ENCODE results near the gene PANK1.
"Not testable (repeated sequence)": the region's sequence is repeated elsewhere in the genome, so short reads cannot be mapped to it uniquely, and the experiment has no call there.

PANK1 gene

GRCh38 chr10:89547853-89548513 lies 97.1 kb downstream of the PANK1 start:
- H3K36me3 ChIP-seq (replicated peaks) = no peaks in the 10 kb centered on the region
- no peak for DNase-seq (ENCODE audit: low spot score in 2 of 2)
- H3K27me3 ChIP-seq (ENCODE audit: low read depth) = no peaks in the 10 kb centered on the region
- 0 out of 2 replicates have a peak, but pooled peaks cover 5% of the 10 kb centered on the region for H3K9me3 ChIP-seq
- no peaks in the 10 kb centered on the region for H3K4me1 ChIP-seq
- in situ Hi-C loops (cut with MboI; ENCODE audit: low sequenced_read_pairs) = no loop called here
- no peak overlapping the region for H3K4me3 ChIP-seq

DNA sequence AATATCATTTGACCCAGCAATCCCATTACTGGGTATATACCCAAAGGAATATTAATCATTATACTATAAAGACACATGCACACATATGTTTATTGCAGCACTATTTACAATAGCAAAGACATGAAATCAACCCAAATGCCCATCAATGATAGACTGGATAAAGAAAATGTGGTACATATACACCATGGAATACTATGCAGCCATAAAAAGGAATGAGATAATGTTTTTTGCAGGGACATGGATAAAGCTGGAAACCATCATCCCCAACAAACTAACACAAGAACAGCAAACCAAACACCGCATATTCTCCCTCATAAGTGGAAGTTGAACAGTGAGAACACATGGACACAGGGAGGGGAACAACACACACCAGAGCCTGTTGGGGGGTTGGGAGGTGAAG lies 98.4 kb downstream of the PANK1 start:
- in situ Hi-C loops (cut with MboI; ENCODE audit: low sequenced_read_pairs); H3K36me3 ChIP-seq (replicated peaks); H3K27me3 ChIP-seq (ENCODE audit: low read depth); DNase-seq (ENCODE audit: low spot score in 2 of 2); H3K4me1 ChIP-seq; H3K4me3 ChIP-seq; H3K9me3 ChIP-seq: not testable (repeated sequence)

DNA sequence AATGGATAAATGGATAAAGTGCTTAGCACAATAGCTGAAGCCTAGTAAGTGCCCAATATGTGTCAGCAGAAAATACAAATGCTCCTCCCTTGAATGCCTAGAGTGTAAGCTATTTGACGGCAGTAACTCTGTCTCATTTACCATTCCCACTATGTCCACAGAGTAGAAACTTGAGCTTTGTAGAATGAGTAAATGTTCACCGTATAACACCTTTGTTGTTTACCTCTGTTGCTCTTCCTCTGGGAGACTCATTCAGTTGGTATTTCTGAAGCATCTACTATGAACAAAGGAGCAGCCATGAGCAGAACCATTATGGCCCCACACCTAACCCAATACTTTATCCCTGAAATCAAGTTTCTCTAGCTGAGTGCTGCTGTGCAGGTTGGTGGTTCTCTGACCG lies 101.2 kb downstream of the PANK1 start:
- Histone ChIP-seq H3K9me3 (0 out of 2 replicates have a peak, but pooled peaks cover 2% of the 10 kb centered on the region), H3K4me1 (no peaks in the 10 kb centered on the region), H3K27me3 (ENCODE audit: low read depth) (peaks cover 2% of the 10 kb centered on the region; the same call in 1 of the 2 replicates), H3K36me3 (replicated peaks) (no peaks in the 10 kb centered on the region), H3K4me3 (no peak overlapping the region)
- no peak for DNase-seq (ENCODE audit: low spot score in 2 of 2)
- in situ Hi-C loops (cut with MboI; ENCODE audit: low sequenced_read_pairs) = no loop called here

DNA sequence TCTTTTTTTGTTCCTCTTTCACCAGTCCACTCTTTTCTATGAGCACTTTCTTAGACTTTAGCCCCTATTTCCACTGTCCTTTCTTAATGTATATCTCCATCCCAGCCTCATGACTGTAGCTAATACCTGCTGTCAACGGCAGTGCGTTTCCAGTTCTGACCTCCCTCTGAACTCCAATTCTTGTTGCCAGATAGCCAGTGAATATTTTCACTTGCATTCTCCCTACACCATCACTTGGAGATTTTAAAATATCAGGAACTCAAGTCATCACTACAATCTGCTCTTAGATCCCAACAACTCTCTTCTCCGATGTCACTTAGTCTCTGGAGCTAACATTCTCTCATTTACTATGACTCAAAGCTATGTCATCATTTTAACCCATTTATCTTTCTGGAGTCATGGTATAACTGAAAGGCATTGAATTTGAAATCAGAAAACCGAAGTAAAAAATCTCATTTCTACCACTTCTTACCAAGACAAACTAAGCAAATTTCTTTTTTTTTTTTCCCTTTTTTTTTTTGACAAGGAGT lies 104.6 kb downstream of the PANK1 start:
- Histone ChIP-seq H3K4me3 (no peak overlapping the region), H3K9me3 (0 out of 2 replicates have a peak, but pooled peaks cover 2% of the 10 kb centered on the region), H3K4me1 (peaks cover 19% of the 10 kb centered on the region), H3K36me3 (replicated peaks) (no peaks in the 10 kb centered on the region), H3K27me3 (ENCODE audit: low read depth) (peaks cover 5% of the 10 kb centered on the region; the same call in 1 of the 2 replicates)
- no peak for DNase-seq (ENCODE audit: low spot score in 2 of 2)
- in situ Hi-C loops (cut with MboI; ENCODE audit: low sequenced_read_pairs) = no loop called here

DNA sequence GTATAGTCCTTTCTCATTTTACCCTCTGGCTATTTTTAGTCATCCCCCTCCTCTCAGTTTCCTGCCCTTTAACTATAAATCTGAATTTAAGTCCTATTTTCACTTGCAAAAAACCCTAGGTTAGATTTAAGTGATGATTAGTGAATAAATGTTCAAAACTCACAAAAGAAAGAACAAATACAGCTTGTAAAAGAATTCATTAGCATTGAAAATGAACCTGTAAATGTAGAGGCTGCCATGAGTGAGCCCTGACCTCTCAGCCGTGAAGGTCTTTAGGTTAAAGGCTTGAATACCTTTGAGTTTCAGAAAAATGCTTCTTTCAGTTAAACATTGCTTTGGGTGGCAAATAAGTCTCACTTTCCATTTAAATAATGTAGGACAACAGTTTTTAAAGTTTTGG lies 107.7 kb downstream of the PANK1 start:
- in situ Hi-C loops (cut with MboI; ENCODE audit: low sequenced_read_pairs) = no loop called here
- H3K4me1 ChIP-seq = peaks cover 19% of the 10 kb centered on the region
- no peak overlapping the region for H3K4me3 ChIP-seq
- peaks cover 28% of the 10 kb centered on the region for H3K27me3 ChIP-seq (ENCODE audit: low read depth)
- no peaks in the 10 kb centered on the region for H3K9me3 ChIP-seq
- no peaks in the 10 kb centered on the region for H3K36me3 ChIP-seq (replicated peaks)
- DNase-seq (ENCODE audit: low spot score in 2 of 2) = peak; percentile 43 to 89

DNA sequence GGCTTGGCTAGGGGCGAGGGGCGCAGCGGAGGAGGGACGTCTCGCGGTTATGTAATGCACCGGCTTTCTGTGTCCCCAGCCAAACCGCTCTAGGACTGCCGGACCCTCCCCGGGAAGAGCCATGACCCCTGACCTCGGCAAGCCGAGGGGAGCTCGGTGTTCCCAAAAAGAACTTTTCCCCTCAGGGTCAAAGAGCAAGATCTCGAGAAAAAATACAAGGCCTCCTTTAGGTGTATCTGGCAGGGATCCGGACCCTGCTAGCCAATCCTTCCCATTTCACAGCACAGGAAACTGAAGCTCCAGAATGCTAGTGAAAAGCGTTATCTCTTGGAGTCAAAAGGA lies 109.1 kb downstream of the PANK1 start:
- H3K4me1 ChIP-seq = peaks cover 19% of the 10 kb centered on the region
- in situ Hi-C loops (cut with MboI; ENCODE audit: low sequenced_read_pairs) = no loop called here
- peak overlapping the region; percentile 22 for H3K4me3 ChIP-seq

GRCh38 chr10:89535171-89536012 lies 109.7 kb downstream of the PANK1 start, which contains the start of gene SLC16A12:
Gene SLC16A12 (minus strand): TSS chr10:89535594. CDS start chr10:89462578, 73,016 bp downstream.
- Histone ChIP-seq H3K9me3 (no peaks in the 10 kb centered on the region), H3K27me3 (ENCODE audit: low read depth) (peaks cover 28% of the 10 kb centered on the region), H3K4me3 (peak within 1 kb of the TSS; percentile 27), H3K36me3 (replicated peaks) (no peaks in the 10 kb centered on the region), H3K4me1 (peaks cover 19% of the 10 kb centered on the region)
- in situ Hi-C loops (cut with MboI; ENCODE audit: low sequenced_read_pairs) = no loop called here
- peak; percentile 29 to 65 for DNase-seq (ENCODE audit: low spot score in 2 of 2)

More for the DNA sequence above, 109.1 kb downstream of the PANK1 start:
- DNase-seq (ENCODE audit: low spot score in 2 of 2) = no peak
- Histone ChIP-seq H3K9me3 (no peaks in the 10 kb centered on the region), H3K27me3 (ENCODE audit: low read depth) (peaks cover 28% of the 10 kb centered on the region), H3K36me3 (replicated peaks) (no peaks in the 10 kb centered on the region)

GRCh38 chr10:89534826-89535166 lies 110.2 kb downstream of the PANK1 start:
- in situ Hi-C loops (cut with MboI; ENCODE audit: low sequenced_read_pairs) = no loop called here
- Histone ChIP-seq H3K9me3 (no peaks in the 10 kb centered on the region), H3K27me3 (ENCODE audit: low read depth) (peaks cover 28% of the 10 kb centered on the region), H3K4me3 (no peak overlapping the region; the same call in 1 of the 2 replicates), H3K4me1 (peaks cover 19% of the 10 kb centered on the region), H3K36me3 (replicated peaks) (no peaks in the 10 kb centered on the region)
- DNase-seq (ENCODE audit: low spot score in 2 of 2) = no peak
